ENCODE data around the gene CCNK.

DNA sequence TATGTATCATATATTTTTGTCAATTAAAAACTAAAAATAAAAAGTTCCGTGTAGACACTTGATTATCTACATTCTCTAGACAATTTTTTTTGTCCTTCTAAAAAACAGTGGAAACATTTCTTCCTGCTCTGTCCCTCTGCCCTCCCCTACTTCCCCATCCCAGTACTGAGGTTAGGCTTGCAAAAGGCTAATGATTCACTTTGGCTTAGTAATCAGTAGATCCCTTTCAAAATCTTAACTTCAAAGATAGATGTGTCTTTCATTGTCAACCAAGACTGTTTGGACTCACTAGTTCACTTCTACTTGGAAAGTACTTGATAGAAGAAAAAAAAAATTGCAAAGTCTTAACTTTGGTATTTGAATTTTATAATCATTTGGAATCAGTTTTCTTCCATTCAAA, 4.3 kb upstream of the CCNK start:
- TF ChIP-seq POLR2AphosphoS5 (IDR thresholded peaks at IDR 0.05; ENCODE audit: borderline replicate concordance, low read depth, low read length) (no peak), EZH2 (IDR thresholded peaks at IDR 0.05) (no peak)
